Measurements from ENCODE around the gene PLXDC2. TPM values are rescaled to one million over a fixed set of nuclear protein-coding genes. Genes with fewer than 3 reads are reported as not detected.

Gene PLXDC2
- total RNA-seq, 1 donor: 38.0 TPM

DNA sequence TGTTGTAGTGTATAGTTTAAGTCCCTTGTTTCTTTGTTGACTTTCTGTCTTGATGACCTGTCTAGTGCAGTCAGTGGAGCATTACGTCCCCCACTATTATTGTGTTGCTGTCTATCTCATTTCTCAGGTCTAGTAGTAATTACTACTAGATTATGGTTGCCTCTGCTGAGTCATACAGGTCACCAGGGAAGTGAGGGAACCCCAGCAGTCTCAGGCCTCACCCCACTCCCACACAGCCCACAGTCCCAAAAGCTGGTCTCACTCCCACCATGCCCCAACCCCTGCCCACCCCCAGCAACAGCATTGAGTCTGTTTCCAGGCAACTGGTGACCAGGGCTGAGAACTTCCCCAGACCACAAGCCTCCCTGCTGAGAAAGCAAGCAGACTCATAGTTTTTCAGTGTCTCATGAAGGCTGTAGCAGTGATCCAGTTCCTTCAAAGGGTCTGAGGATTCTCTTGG lies 88.0 kb downstream of the PLXDC2 start:
- DNase-seq (ENCODE audit: low read depth in 2 of 3, low spot score in 2 of 3): peak in 2 of 3 donors; percentile 32 to 60

DNA sequence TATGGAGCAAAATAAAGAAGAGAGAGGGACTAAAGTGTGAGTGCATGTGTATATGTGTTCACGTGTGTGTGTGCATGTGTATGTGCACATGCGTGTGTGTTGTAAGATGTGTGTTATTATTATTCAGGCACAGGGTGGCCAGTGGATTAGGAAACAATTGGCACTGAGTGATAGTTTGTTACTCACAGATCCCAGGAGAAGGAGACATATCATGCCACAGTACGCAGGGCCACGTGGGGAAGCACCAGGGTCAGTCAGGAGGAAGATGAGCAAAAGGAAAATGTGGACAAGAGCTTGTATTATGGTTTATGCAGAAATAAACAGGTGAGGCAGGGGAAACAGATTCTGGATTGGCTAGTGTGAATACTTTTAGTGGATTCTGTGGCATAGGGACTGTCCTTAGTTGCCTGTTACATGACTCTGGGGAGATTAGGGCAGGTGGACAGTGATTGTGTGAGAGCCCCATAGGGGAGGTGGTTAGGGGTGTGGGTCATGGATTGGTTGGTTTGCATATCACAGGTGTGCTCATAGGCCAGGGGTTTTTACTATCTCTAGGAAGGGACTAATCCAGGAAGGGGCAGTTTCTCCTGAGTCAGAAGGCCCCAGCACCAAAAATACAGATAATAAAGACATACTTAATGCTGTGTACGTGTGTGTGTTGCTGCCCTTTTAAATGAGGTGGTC lies 90.0 kb downstream of the PLXDC2 start:
- no peak for DNase-seq (ENCODE audit: low read depth in 2 of 3, low spot score in 2 of 3)

- peak in 1 of 3 donors; percentile 21 for DNase-seq (ENCODE audit: low read depth in 2 of 3, low spot score in 2 of 3)
These were observed 92.9 kb downstream of the PLXDC2 start for GRCh38 chr10:19908991-19909696.

- no peak for DNase-seq (ENCODE audit: low read depth in 2 of 3, low spot score in 2 of 3)
These were observed 95.7 kb downstream of the PLXDC2 start for GRCh38 chr10:19911886-19912285.

- no peak for DNase-seq (ENCODE audit: low read depth in 2 of 3, low spot score in 2 of 3)
These were observed 97.8 kb downstream of the PLXDC2 start for GRCh38 chr10:19913987-19914386.

- no peak for DNase-seq (ENCODE audit: low read depth in 2 of 3, low spot score in 2 of 3)
These were observed 98.9 kb downstream of the PLXDC2 start for GRCh38 chr10:19915125-19915524.

- DNase-seq (ENCODE audit: low read depth in 2 of 3, low spot score in 2 of 3): no peak
These were observed 99.6 kb downstream of the PLXDC2 start for GRCh38 chr10:19915816-19916215.

GRCh38 chr10:19917751-19918478 lies 101.7 kb downstream of the PLXDC2 start:
- DNase-seq (ENCODE audit: low read depth in 2 of 3, low spot score in 2 of 3): no peak

DNA sequence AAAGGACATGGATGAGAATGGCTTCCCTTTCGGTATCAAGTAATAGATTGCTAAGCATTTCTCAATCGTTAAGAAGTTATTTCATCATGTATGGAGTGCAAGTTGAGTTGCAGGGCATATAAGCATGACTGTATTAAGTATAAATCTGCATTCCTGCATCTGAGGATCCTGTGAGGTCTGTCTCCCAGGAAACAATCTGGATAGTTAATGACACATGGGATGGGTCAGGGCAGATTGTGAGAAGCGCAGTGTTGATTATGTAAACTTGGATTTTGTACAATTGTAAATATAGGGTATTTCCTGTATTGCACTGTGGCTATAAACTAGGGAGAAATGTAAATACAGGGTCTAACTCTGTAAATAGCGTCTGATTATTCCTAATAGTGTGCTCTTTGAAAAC lies 102.6 kb downstream of the PLXDC2 start:
- no peak for DNase-seq (ENCODE audit: low read depth in 2 of 3, low spot score in 2 of 3)

- no peak for DNase-seq (ENCODE audit: low read depth in 2 of 3, low spot score in 2 of 3)
These were observed 103.4 kb downstream of the PLXDC2 start for GRCh38 chr10:19919671-19920070.

- no peak for DNase-seq (ENCODE audit: low read depth in 2 of 3, low spot score in 2 of 3)
These were observed 104.0 kb downstream of the PLXDC2 start for GRCh38 chr10:19920075-19920726.

DNA sequence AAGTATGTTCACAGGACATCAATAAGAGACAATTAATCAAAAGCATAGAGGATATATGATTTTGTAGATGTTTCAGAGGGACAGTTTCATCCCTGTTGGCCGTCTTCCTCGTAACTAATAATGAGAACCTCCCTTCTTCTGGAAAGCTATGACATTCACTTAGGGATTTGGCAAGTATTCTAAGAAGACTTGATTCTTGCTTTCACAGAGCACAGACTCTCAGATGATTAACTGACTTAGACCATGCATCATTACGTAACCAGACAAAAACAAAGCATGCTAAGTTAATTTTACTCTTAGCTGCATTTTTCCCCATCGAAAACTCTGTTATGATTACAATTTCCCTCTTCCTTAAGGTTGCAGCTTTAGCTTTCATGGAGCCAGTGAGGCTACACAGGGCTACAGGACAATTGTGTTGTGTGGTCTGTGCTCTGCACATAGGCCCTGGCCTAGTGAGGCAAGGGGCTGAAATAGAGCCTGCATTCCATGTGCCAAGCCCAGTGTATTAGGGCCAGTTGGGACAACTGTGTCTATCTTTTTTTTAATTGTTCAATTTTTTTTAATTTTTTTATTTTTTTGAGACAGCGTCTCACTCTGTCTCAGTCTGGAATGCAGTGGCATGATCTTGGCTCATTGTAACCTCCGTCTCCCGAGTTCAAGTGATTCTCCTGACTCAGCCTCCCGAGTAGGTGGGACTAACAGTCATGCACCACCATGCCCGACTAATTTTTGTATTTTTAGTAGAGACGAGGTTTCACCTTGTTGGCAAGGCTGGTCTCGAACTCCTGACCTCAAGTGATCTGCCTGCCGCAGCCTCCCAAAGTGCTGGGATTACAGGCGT lies 105.3 kb downstream of the PLXDC2 start:
- DNase-seq (ENCODE audit: low read depth in 2 of 3, low spot score in 2 of 3): no peak

DNA sequence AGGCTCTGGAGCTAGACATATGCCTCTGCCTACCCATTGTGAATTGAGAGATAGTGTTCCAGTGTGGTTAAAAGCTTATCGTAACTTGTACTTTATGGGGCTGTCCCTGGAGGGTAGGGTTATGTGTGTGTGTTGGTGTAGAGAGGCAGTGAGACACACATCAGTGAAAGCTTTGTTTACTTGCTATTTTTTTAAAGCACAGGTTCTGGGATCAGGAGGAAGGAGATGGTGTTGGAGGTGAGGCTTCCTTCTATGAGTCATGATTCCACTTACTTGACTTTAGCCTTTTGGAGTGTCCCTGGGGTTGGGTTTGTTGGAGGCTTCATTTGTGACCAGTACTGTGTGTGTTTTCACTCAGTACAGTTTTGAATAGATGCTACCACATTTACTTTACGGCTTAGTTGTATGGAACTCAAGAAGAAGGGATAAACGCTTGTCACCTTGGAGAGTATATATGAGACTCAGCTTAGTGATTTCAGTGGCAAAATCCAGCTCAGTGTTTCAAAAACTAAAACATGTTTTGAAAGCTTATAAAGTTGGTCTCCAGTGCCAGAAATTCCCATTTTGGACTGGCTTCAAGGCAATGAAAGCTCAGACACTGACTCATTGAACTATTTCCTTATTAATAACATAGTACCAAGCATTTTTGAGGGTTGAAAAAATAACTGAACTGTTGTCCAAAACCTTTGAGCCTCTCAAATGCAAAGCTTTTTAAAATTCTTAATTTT lies 106.2 kb downstream of the PLXDC2 start:
- DNase-seq (ENCODE audit: low read depth in 2 of 3, low spot score in 2 of 3): no peak

GRCh38 chr10:19925064-19925463 lies 108.8 kb downstream of the PLXDC2 start:
- DNase-seq (ENCODE audit: low read depth in 2 of 3, low spot score in 2 of 3): no peak

- no peak for DNase-seq (ENCODE audit: low read depth in 2 of 3, low spot score in 2 of 3)
These were observed 112.7 kb downstream of the PLXDC2 start for GRCh38 chr10:19928936-19929335.

- peak in 2 of 3 donors; percentile 11 to 27 for DNase-seq (ENCODE audit: low read depth in 2 of 3, low spot score in 2 of 3)
These were observed 113.4 kb downstream of the PLXDC2 start for GRCh38 chr10:19929506-19930140.

GRCh38 chr10:19930936-19931893 lies 115.0 kb downstream of the PLXDC2 start:
- peak in 2 of 3 donors; percentile 31 to 58 for DNase-seq (ENCODE audit: low read depth in 2 of 3, low spot score in 2 of 3)

Measured in hematopoietic multipotent progenitor cell (in vitro differentiated cells).